Activated CD8-positive, alpha-beta T cell treated with anti-CD3 and anti-CD28 coated beads for 36 hours (primary cell): ENCODE data around the gene B3GNT4. TPM values are rescaled to one million over a fixed set of nuclear protein-coding genes. Genes with fewer than 3 reads are reported as not detected.

Experiments used
- ATAC-seq: fragments of 200-7000 bp; cut with Tn5 transposase; one replicate; pipeline ENCODE4 v1.10.0; 2021; ENCODE audit warnings: mild to moderate bottlenecking, moderate library complexity
- CTCF ChIA-PET: fragments of 350-600 bp; sonication (Branson Sonifier 250); formaldehyde crosslinking; loops from one replicate; lab custom pipeline; 2021; ENCODE audit warnings: antibody characterized with exemption; lab: Charles Lee
- POLR2A ChIA-PET: fragments of 350-600 bp; sonication (Branson Sonifier 250); formaldehyde crosslinking; loops from one replicate; lab custom pipeline; 2021; ENCODE audit warnings: antibody characterized with exemption; lab: Charles Lee
- DNase-seq: peaks from one replicate; pipeline ENCODE4 v3.0.0-alpha.2; 2020
- H3K27ac Mint-ChIP-seq: one replicate; pipeline ENCODE4 v1.8.0; 2021; ENCODE audit warnings: mild to moderate bottlenecking, mixed read lengths
- H3K27me3 Mint-ChIP-seq: one replicate; pipeline ENCODE4 v1.8.0; 2021; ENCODE audit warnings: mixed read lengths
- H3K36me3 Mint-ChIP-seq: one replicate; pipeline ENCODE4 v1.8.0; 2021; ENCODE audit warnings: low read depth, mixed read lengths
- H3K4me1 Mint-ChIP-seq: one replicate; pipeline ENCODE4 v1.8.0; 2021; ENCODE audit warnings: low read depth, mixed read lengths
- H3K4me3 Mint-ChIP-seq: one replicate; pipeline ENCODE4 v1.8.0; 2021; ENCODE audit warnings: mild to moderate bottlenecking, moderate library complexity, mixed read lengths
- H3K9me3 Mint-ChIP-seq: one replicate; pipeline ENCODE4 v1.8.0; 2021; ENCODE audit warnings: mixed read lengths
- CTCF ChIP-seq: fragments of 200-600 bp; IDR thresholded peaks from one replicate; pipeline ENCODE4 v1.8.0; 2022; ENCODE audit warnings: antibody characterized with exemption, mild to moderate bottlenecking
- intact Hi-C: fragments of 100-400 bp; cut with micrococcal nuclease; formaldehyde crosslinking; loops from one replicate; pipeline ENCODE4 v1.10.0; 2022
- total RNA-seq, 2 experiments: library from RNA; stranded (reverse); gene quantifications; one replicate each; pipeline ENCODE4 v1.2.3, GENCODE V29; 2021

Gene B3GNT4
- total RNA-seq, result 1 to 10 TPM; 3.6 to 5.1 TPM

- peak within 1 kb of the TSS; percentile 25 for H3K27ac Mint-ChIP-seq
- DNase-seq (peak; percentile 75), ATAC-seq (peak; percentile 77)
- no peak for TF ChIP-seq CTCF
- H3K36me3 Mint-ChIP-seq, result peaks cover 8% of the 10 kb centered on the region
- peak within 1 kb of the TSS; percentile 75 for H3K4me3 Mint-ChIP-seq
- CTCF ChIA-PET, result interaction anchor here (0.9 to 2.4 kb wide), 2 partner anchors 12 to 32 kb away, joined by 3 to 11 read pairs; no protein-coding TSS in a partner anchor
- intact Hi-C loops, result no loop called here
- peaks cover 14% of the 10 kb centered on the region for H3K4me1 Mint-ChIP-seq
- H3K27me3 Mint-ChIP-seq, result peaks cover 18% of the 10 kb centered on the region
- H3K9me3 Mint-ChIP-seq, result no peaks in the 10 kb centered on the region
- POLR2A ChIA-PET, result interaction anchor here (1.3 kb wide), 1 partner anchor 98 kb away, joined by 3 read pairs; no protein-coding TSS in a partner anchor
These were observed at the start of gene B3GNT4 for GRCh38 chr12:122203301-122204166. Gene B3GNT4, plus strand, starts transcription at chr12:122203709. Its CDS starts 910 bp downstream, at chr12:122204619.

- CTCF ChIA-PET, result interaction anchor here (1.0 kb wide), 1 partner anchor 33 kb away, joined by 4 read pairs; no protein-coding TSS in a partner anchor
- no peaks in the 10 kb centered on the region for H3K27me3 Mint-ChIP-seq
- DNase-seq (no peak), ATAC-seq (no peak)
- H3K27ac Mint-ChIP-seq, result no peak overlapping the region
- POLR2A ChIA-PET, result no interaction called here
- no peaks in the 10 kb centered on the region for H3K36me3 Mint-ChIP-seq
- intact Hi-C loops, result loop anchor here (5.0 kb wide), 1 partner anchor 37 kb away; no protein-coding TSS in a partner anchor
- no peaks in the 10 kb centered on the region for H3K9me3 Mint-ChIP-seq
- no peak overlapping the region for H3K4me3 Mint-ChIP-seq
- H3K4me1 Mint-ChIP-seq, result no peaks in the 10 kb centered on the region
- TF ChIP-seq CTCF, result no peak
These were observed 47.8 kb upstream of the B3GNT4 start for GRCh38 chr12:122155705-122156104.

DNA sequence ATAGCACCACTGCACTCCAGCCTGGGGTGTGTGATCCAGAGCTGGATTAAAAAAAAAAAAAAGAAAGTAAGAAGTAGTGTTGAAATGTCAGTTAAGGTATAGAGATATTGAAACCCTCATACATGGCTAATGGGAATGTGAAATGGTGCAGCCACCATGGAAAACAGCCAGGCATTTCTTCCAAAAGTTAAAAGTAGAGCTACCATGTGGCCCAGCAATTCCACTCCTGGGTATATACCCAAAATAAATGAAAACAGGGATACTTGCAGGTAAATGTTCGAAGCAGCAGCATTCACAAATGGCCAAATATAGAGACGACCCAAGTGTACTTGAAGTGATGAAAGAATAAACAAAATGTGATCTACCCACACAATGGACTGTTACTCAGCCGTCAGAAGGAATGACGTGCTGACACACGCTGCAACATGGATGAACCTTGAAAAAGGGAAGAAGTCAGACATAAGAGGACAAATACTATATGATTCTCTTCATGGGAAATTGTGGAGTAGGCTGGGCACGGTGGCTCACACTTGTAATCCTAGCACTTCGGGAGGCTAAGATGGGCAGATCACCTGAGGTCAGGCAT lies 44.7 kb upstream of the B3GNT4 start:
- Mint-ChIP-seq H3K9me3 (no peaks in the 10 kb centered on the region), H3K36me3 (no peaks in the 10 kb centered on the region), H3K4me1 (peaks cover 9% of the 10 kb centered on the region), H3K27ac (no peak overlapping the region), H3K27me3 (no peaks in the 10 kb centered on the region), H3K4me3 (no peak overlapping the region)
- DNase-seq (no peak), ATAC-seq (no peak)
- TF ChIP-seq CTCF, result no peak
- ChIA-PET POLR2A (no interaction called here), CTCF (interaction anchor here (0.8 to 1.1 kb wide), 4 partner anchors 31 to 197 kb away, joined by 3 read pairs; no protein-coding TSS in a partner anchor)
- intact Hi-C loops, result loop anchor here (5.0 kb wide), 1 partner anchor 34 kb away; no protein-coding TSS in a partner anchor

- POLR2A ChIA-PET, result no interaction called here
- Mint-ChIP-seq H3K4me1 (peaks cover 9% of the 10 kb centered on the region), H3K9me3 (no peaks in the 10 kb centered on the region), H3K27me3 (no peaks in the 10 kb centered on the region), H3K27ac (no peak overlapping the region), H3K36me3 (no peaks in the 10 kb centered on the region), H3K4me3 (no peak overlapping the region)
- peak; percentile 43 for TF ChIP-seq CTCF
- peak; percentile 54 for ATAC-seq
- CTCF ChIA-PET, result interaction anchor here (0.8 to 1.1 kb wide), 3 partner anchors 30 to 34 kb away, joined by 3 read pairs; no protein-coding TSS in a partner anchor
- intact Hi-C loops, result loop anchor here (5.0 kb wide), 1 partner anchor 32 kb away; no protein-coding TSS in a partner anchor
- DNase-seq, result no peak
These were observed 43.6 kb upstream of the B3GNT4 start for GRCh38 chr12:122159882-122160281.
